ENCODE results near the gene KCNMB3. TPM values are rescaled to one million over a fixed set of nuclear protein-coding genes. Genes with fewer than 3 reads are reported as not detected.

Gene KCNMB3
- total and polyA plus RNA-seq, 2 of the 13 experiments (the other 11 are each of a cell fraction or from before 2014, with no cell fraction given), result 4.3 to 7.1 TPM

GRCh38 chr3:179250803-179251476 is at the start of gene KCNMB3 (continued):
- TF ChIP-seq ZBTB40 (IDR thresholded peaks at IDR 0.05) (no peak), ZBTB40 (CRISPR knock-in tag; IDR thresholded peaks at IDR 0.05) (no peak), CBFB (CRISPR knock-in tag; IDR thresholded peaks at IDR 0.05) (no peak), FOXO1 (CRISPR knock-in tag; IDR thresholded peaks at IDR 0.05) (peak; percentile 23; the same call in 1 of the 2 replicates), MXD1 (CRISPR knock-in tag; IDR thresholded peaks at IDR 0.05) (no peak), ZEB1 (IDR thresholded peaks at IDR 0.05; ENCODE audit: insufficient replicate concordance, low read depth) (peak; percentile 47), EP300 (IDR thresholded peaks at IDR 0.05; ENCODE audit: low read depth in 2 of 2, low read length in 2 of 2) (peak in 1 of 2 experiments; percentile 86; a peak in 2 of 4 replicates), EP300 (CRISPR knock-in tag; IDR thresholded peaks at IDR 0.05; ENCODE audit: borderline replicate concordance) (0 out of 2 replicates have a peak, but pooled peaks have one; percentile 28), FOXK2 (IDR thresholded peaks at IDR 0.05) (0 out of 2 replicates have a peak, but pooled peaks have one; percentile 49), NFE2 (CRISPR knock-in tag; IDR thresholded peaks at IDR 0.05) (no peak), AHDC1 (CRISPR knock-in tag; IDR thresholded peaks at IDR 0.05; ENCODE audit: borderline replicate concordance) (peak; percentile 81; the same call in 1 of the 2 replicates), RXRB (CRISPR knock-in tag; IDR thresholded peaks at IDR 0.05; ENCODE audit: borderline replicate concordance) (peak; percentile 76; the same call in 1 of the 2 replicates), IRF2 (CRISPR knock-in tag; IDR thresholded peaks at IDR 0.05) (0 out of 2 replicates have a peak, but pooled peaks have one; percentile 29)

Data from HepG2 (cell line).